Kidney tubule cell (primary cell): ENCODE results near the gene STEAP2.

Experiments
- DNase-seq: peaks from one replicate; pipeline ENCODE4 v3.0.0-alpha.2; 2018; ENCODE audit warnings: low spot score

The STEAP2 gene

DNA sequence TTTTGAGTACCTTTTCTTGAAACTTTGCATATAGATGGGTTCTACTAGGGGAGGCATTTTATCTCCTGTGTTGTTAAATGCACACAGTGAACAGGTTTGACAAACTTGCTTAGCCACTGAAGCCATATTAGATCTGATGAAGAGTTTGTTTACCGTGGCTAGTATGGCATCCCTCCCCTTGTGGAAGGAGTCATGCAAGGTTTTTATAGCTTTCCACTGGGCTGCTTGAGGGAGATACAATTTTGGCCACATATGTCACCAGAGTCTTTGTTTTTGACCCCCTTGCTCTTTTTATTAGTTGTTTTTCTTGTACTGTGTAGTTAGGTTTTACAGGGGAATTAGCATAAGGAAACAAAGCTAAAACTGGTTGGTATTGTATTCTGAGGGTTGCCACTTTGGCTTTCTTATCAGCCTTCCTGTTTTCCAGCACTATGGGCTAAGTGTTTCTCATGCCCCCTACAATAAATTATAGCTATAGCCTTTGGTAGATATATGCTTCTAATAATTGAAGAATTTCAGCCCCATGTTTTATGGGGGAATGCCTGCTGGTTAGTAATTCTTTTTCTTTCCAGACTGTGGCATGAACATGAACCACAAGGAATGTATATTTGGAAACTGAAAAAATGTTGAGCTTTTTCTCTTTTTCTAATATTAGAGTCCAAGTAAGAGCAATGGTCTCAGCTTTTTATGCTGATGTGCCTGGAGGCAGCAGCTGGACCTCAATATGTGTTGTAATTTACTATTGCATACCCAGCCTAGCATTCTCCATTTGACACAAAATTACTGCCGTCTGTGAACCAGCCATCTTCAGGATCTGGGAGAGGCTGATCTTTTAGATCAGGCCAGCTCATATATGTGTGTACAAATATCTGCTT, 18.4 kb upstream of the STEAP2 start:
- DNase-seq, result no peak

DNA sequence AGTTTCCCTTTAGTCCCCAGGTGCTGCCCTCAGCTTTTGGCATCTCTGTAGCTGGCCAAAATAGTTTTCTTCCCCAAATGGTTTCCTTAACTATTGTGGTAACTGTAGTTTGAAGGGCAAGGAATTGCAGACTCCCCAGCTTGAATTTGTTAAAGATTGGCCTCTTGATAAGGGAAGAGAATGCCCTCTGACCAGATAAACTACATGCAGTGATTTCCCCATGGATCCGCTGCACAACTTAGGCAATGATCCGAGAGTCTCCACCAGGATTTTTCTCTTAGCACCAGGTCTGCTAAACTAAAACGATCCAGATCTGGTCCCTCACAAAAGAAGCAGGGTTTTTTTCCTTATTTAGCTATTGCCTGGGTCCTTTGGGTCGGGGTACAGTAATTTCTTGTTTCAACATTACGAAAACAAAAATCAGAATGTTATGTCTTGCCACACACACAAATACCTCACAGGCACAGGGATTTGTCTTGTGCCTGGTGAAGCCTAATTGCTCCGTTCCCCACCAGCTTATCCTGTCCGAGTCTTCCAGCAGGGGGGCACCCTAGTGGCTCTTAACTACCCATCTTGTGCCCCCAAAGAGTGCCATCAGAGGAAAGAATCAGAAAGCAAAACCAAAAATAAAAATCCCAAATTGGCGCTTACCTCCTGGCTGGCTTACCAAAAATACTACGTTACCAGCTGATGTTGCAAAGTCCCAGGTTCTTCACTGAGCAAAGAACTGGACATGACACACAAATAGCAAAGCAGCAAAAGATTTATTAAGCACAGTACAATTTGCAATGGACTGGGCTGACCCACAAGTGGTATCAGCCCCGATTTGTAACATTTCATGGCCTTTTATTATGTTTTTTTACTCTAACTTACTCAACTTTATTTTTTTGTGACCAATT, 16.4 kb upstream of the STEAP2 start:
- no peak for DNase-seq

DNA sequence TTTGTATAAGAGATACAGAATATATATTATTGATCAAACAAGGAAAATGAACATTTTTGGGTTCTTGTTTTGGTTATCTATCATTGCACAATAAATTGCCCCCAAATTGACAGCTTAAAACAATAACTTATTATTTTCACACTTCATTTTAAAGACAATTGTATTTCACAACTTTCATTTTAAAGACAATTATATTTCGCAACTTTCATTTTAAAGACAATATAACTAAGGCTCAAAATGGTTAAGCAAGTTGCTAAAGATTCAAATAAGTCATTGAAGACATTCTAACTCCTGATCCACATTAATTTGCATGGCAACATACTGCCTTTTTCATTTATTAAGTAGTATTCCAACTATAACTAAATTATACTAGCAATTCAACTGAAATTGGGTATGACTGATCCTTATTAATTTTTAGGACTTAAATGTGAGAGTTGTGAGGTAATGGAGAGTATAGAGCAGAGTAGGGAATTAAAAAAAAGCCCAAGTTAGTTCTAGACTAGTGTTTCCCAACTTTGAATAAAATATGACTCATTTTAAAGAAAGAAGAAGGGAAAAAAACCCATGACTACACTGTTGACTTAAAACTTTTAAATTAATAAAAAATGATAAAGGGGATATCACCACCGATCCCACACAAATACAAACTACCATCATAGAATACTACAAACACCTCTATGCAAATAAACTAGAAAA, 9.9 kb upstream of the STEAP2 start:
- DNase-seq, result no peak

DNA sequence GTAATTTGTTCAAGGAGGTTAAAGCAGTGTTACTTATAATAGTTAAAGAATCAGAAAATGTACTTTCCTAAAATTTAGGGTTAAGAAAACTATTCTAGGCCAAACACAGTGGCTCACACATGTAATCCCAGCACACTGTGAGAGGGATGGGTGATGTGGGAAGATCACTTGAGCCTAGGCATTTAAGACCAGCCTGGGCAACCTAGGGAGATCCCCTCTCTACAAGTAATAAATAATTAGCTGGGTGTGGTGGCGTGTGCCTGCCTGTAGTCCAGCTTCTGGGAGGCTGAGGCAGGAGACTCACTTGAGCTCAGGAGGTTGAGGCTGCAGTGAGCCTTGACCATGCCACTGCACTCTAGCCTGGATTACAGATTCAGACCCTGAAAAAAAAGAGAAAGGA, 3.6 kb upstream of the STEAP2 start:
- no peak for DNase-seq

DNA sequence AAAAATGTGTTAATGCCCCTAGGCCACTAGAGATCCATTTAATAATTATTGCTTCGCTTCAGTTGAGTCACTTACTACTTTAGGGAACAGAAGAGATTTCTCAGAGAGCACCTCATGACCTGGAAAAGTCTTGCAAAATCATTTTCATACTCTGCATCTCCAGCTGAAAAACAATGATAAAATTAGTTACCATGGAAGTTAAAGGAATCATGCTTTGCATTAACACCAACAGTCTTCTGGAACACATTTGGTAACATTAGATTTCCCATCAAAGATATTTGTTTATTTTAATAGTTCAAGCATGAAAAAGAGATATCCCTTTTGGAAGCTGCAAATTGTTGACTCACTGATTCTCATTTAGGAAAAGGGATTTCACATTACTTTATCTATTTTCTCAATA, 1.8 kb upstream of the STEAP2 start:
- no peak for DNase-seq

DNA sequence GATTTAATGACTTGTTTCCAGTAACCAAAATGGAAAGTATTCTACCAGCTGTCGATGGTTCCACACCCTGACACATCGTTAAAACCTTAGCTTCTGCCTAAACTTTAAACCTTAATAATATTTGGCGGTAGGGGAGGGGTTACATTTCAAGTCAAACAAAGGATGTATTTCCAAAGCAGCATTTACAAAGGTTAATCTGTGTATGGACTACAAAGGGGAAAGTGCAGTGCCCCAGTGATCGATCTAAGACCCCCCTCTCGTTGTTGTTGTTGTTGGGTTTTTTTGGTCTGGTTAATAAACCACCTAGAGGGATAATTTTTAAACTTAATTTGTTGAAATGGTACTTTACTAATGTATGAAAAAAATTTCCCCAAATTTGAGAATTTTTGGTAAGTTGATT, 1.1 kb upstream of the STEAP2 start:
- no peak for DNase-seq

DNA sequence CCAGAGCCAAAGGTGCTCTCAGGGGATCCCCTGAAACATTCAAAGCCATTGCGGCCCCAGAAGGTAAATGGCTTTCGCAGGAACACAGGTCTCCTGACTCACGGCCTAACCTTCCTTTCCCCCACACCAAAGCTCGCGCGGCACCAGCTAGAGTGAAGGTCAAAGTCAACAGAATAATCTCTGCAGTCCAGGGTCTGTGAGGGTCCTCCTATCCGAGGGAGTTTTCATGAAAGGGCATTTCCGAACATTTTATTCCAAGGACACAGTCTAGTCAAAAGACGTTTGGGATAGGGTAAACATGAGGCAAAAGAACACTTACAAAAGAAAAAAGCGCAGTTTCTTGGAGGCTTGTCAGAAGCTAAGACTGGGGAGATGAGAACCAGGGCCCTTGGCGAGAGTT, 559 bp upstream of the STEAP2 start:
- DNase-seq, result no peak

DNA sequence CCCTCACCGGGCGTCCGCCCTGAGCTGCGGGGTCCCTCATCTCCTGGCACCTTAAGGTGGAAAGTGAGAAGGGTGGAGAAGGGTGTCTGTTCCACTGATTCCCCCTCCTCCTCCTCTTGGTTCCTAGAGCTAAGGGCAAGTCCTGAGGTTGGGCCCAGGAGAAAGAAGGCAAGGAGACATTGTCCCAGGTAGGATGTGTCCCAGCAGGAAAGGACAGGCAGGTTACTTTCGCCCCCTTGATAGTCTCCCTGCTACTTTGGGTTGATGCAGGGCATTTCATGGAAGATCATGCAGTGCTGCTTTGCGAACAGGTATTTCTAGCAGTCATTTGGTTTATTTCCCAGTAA, 582 bp downstream of the STEAP2 start:
- peak; percentile 20 for DNase-seq

DNA sequence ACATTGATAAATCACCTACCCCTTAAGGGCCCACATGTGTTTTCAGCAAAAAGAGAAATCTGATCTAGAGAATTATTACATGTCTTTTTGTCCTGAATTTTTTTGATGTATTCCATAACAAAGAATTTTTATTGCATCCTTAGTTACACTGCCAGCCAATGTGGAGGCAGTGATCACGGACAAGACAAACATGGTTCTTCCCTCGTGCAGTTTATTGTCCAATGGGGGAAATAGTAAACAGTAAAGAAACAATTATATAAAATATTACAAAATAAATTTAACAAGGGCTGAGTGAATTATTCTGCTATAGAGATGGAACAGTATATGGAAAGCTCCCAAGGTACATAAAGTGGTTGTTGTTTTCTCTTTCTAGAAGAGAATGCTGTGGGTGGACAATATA, 2.0 kb downstream of the STEAP2 start:
- no peak for DNase-seq

DNA sequence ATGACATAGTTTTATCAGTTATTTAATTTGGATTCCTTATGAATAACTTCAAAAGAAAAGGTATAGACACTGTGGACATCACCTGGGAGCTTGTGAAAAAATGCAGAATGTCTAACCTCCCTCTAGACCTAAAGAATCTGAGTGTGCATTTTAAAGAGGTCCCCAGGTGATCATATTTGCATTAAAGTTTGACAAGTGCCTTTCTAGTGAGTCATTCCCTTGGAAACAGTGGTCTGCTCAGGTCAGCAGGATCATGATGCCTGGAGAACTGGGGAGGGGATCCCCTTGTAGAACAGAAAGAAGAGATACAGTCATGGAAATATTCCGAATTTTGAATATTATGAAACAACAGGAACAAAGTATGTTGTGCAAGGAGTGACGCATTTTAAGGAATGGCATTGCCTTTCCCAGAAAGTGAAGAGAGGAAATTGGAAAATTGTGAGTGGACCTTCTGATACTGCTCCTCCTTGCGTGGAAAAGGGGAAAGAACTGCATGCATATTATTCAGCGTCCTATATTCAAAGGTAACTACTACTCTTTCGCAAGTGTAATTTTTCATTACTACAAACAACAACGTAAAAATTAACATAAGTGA, 4.6 kb downstream of the STEAP2 start:
- DNase-seq, result peak; percentile 8

DNA sequence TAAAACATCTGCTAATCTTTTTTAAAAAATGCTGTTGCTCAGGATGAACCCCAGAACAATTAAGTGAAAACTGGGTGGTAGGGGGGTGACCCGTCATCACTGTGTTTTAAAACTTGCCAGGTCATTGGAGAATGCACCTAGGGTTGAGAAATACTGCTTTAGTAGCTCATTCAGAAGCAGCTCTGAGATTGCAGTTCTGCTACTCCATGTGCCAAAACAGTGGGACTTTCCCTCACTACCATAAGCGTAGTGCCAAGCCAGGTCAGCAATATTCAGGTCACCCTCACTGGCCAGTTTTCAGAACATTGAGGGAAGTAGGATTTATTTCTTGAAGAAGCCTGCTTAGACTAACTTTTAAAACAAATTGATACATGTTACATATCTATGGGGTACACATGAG, 5.2 kb downstream of the STEAP2 start:
- no peak for DNase-seq

DNA sequence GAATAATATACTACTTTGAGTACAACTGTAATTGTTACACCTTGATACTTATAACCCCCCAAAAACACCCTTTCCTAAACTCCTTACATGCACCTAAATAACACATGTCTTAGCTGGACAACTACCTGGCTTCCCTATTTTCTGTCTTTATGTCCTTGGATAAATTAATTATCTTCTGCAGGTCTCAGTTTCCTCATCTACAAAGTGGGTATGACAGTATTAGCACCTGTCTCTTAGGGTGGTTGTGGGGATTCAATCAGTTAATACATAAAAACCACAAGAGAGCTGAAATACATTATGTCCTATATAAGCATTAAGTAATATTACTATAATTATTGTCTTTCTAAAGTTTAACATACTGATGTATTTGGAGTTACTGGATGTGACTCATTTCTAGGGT, 10.8 kb downstream of the STEAP2 start:
- DNase-seq, result no peak

DNA sequence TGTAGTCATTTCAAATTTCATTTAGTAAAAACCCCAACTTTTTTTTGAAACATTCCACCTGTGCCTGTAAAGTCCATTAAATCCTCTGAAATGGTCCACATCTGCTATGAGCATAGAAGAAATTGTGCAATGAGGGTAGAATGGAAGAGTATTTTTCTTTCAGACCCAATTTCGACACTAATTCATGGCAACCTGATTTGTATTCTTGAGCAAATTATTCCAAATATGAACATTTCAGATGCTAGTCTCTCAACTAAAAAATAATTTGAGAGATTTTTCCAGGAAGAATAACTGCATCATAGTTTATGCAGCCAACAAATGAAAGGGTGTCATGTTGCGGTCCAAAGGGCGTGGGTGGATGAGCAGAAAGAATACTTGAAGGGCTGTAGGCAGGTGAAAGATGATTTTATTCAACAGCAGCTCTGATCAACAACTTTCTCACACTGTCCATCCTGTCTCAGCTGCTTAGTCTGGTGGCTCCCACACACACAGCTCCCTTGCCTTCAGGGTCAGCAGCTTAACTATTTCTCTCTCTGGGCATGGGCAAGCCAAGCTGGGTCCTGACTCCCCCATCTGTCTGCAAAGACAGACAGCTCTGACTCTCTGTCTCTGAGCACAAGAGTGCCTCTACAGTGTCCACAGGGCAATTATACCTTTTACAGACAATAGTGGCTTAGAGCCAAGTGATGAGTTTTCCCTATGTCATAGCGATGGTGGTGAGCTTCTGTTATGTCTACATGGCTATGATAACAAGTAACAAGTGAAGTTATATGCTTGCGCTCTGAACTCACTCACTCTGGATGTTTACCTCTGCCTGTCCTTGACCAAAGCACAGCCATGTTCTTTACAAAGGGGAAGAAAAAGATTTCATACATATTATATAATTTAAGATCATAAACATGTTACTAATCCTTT, 11.5 kb downstream of the STEAP2 start:
- peak; percentile 83 for DNase-seq

DNA sequence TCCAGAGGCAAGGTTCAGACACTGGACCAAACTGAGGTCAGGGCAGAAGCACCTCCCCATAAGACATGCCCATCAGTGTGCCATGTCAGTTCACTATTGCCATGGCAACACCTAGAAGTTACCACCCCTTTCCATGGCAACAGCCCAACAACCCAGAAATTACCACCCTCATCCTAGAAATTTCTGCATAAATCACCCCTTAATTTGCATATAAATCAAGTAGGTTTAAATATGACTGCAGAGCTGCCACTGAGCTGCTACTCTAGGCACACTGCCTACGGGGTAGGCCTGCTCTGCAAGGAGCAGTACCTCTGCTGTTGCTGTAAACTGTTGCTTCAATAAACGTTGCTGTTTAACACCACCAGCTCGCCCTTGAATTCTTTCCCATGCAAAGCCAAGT, 12.7 kb downstream of the STEAP2 start:
- DNase-seq, result no peak

DNA sequence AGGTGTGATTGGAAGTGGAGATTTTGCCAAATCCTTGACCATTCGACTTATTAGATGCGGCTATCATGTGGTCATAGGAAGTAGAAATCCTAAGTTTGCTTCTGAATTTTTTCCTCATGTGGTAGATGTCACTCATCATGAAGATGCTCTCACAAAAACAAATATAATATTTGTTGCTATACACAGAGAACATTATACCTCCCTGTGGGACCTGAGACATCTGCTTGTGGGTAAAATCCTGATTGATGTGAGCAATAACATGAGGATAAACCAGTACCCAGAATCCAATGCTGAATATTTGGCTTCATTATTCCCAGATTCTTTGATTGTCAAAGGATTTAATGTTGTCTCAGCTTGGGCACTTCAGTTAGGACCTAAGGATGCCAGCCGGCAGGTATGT, 13.6 kb downstream of the STEAP2 start:
- no peak for DNase-seq

DNA sequence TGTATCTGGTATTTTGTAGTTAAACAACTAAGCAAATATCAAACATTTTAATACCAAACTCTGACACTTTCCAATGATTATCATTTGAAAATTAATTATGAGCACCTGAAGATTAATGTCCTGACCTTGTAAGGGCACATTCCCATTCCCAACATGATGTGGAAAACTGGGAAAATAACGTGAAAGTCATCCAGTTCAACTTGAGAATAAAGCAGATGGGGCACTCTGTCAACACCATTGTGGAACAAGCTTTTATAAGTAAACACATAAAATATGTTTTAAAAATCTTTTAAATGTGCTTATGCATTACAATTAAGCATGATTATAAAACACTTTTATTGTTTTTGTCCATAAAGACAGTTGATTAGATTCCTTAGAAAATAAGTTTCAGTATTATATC, 14.1 kb downstream of the STEAP2 start:
- DNase-seq, result no peak

DNA sequence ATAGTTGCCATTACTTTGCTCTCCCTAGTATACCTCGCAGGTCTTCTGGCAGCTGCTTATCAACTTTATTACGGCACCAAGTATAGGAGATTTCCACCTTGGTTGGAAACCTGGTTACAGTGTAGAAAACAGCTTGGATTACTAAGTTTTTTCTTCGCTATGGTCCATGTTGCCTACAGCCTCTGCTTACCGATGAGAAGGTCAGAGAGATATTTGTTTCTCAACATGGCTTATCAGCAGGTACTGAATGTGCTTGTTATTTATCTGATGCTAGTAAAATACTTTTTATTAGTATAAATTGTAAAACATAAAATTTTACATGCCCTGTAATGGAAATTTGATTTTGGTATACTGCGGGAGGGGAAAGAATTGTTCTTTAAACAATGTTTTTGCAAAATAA, 15.7 kb downstream of the STEAP2 start:
- no peak for DNase-seq

DNA sequence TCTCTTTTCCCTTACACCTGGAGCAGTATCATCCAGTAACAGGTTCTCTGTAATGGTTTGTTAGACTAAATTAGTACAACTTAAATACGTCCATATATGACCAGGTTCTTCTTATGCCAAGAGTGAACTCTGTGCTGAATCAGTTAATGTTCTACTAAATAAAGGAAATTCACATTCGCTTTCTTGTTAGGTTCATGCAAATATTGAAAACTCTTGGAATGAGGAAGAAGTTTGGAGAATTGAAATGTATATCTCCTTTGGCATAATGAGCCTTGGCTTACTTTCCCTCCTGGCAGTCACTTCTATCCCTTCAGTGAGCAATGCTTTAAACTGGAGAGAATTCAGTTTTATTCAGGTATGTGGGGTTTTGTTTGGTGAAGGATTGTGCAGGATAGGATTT, 18.1 kb downstream of the STEAP2 start:
- DNase-seq, result peak; percentile 64

DNA sequence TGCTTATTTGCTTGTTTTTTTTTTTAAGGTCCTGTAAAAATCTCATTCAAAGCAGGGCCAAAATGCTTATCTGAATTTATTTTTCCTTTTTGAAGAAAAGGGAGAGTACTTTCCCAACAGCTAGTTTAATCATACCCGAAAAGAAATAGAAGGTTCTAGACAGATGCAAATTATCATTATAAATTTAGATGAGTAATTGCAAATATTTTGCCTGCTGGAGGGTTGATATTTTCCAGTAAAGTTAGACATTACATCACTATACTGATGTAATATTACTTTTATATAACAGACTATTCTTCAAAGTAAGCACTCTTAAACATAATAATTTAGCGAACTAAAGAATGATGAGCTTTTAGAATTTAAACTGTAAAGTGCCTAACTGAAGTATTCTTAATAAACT, 19.3 kb downstream of the STEAP2 start:
- no peak for DNase-seq

DNA sequence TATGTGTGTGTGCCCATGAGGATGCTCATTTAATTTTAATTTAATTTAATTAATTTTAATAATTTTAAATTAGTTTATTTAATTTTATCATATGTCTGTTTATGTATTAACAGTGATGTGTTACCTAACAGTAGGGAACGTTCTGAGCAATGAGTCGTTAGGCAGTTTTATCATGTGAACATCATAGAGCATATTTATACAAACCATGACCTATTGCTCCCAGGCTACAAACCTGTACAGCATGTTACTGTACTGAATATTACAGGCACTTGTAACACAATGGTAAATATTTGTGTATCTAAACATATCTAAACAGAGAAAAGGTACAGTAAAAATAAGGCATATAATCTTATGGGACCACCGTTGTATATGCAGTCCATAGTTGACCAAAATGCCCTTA, 19.8 kb downstream of the STEAP2 start:
- no peak for DNase-seq

DNA sequence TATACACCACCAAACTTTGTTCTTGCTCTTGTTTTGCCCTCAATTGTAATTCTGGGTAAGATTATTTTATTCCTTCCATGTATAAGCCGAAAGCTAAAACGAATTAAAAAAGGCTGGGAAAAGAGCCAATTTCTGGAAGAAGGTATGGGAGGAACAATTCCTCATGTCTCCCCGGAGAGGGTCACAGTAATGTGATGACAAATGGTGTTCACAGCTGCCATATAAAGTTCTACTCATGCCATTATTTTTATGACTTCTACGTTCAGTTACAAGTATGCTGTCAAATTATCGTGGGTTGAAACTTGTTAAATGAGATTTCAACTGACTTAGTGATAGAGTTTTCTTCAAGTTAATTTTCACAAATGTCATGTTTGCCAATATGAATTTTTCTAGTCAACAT, 20.9 kb downstream of the STEAP2 start:
- DNase-seq, result no peak
